ENCODE results near the gene SULT2A1.
"Not testable (repeated sequence)": the region's sequence is repeated elsewhere in the genome, so short reads cannot be mapped to it uniquely, and the experiment has no call there.

The SULT2A1 gene

GRCh38 chr19:47859838-47860237, 26.3 kb downstream of the SULT2A1 start:
- DNase-seq, result not testable (repeated sequence)

DNA sequence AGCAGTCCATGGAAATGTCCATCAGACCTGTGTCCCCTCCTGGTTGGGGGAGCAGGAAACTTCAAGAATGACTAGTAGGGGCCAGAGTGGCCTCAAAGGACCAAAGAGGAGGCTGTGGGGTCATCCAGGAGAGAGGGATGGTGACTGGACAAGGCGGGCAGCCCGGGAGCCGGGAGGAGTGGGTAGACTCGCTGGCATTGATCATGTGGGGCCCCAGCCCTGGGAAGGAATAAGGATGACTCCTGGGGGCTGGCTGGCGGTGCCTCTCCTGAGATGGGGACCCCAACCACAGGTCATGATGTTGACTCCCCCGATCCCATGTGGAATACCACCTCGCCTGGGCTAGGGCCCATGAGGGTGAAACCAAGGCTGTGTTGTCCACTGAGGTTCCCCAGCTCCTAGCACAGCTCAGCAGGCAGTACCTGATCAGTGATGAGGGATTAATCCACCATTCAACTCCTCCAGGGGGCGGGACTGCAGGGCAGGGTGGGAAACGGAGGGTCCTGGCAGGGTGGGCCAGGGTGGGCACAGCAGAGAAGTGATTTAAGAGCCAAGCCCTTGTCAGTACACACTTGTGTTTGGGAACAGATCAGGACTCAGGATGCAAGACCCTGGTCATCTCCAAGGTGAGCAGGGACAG, 27.3 kb downstream of the SULT2A1 start, which contains the start of gene TPRX2:
Gene TPRX2, plus strand, starts transcription at position 590 of the 640 bp plus-strand sequence. Its CDS starts 12 bp downstream, at position 602.
- DNase-seq, result not testable (repeated sequence)

- not testable (repeated sequence) for DNase-seq
Measured at GRCh38 chr19:47858231-47858630, 27.9 kb downstream of the SULT2A1 start.

DNA sequence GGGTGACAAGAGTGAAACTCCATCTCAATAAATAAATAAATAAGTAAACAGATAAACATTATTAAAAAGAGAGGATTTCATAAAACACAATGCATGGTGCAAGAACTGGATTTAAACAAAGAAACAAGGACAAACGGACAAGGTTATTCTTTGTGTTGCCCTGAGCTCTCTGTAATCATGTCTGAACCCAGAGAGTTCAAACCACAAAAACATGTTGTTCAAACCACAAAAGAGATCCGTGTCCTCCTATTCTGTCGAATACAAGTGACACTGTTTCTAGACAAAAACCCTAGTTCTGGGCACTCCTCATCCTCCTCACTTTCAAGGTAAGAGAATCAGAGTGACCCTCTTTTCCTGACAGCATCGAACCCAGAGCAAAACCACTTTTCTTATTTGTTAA, 31.7 kb downstream of the SULT2A1 start:
- DNase-seq, result no peak

DNA sequence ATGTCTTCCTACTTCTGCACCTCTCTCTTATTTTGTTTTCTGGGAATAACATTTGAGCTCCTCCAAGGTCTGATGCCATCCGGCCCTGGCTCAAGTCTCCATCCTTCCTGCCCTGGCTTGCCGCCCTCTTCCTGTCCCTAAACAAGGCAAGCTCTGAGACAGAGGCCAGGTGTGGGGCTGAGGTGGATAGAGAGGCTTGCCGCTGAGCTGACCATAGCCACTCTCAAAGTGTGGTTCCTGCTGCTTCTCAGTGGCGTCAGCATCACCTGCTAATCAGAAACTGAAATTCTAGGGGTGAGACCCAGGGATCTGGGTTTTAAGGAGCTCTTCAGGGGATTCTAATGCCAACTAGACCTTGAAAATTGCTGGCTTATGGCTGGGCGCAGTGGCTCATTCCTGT, 33.1 kb downstream of the SULT2A1 start:
- DNase-seq, result no peak

GRCh38 chr19:47848823-47849473, 37.2 kb downstream of the SULT2A1 start:
- DNase-seq, result no peak

DNA sequence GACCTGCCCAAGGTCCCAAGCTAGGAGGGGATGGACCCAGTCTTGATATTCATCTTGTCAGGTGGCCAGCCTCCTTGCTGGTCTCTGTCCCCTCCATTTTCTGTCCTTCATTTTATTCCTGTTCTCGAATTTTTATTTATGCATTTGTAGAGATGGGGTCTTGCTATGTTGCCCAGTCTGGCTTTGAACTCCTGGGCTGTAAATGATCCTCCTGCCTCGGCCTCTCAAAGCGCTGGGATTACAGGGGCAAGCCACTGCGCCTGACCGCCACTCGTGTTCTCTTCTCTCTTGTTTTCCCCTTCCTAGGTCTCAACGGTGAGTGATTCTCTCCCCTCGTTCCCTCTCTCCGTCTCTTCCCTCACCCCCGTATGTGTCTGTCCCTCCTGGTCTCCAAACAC, 37.7 kb downstream of the SULT2A1 start:
- DNase-seq, result no peak

DNA sequence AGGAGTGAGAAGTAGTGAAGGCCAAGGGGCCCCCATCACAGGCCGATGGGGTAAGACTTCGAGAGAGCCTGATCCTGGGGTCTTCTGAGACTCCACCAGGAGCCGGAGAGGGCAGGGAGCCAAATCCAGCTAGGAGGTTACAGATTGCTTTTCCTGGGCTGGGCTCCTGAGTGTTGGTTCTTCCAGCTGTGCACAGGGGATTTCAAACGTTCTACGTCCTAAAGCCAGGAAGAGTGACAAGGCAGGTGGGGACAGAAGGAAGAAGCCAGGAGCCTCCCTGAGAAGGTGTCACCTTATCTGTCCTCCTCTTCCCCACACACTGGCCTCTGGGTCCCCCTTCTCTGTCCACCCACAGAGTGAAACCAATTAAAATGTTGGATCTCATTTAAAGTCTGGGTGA, 43.2 kb downstream of the SULT2A1 start:
- no peak for DNase-seq

- DNase-seq, result no peak
Measured at GRCh38 chr19:47839913-47840312, 46.2 kb downstream of the SULT2A1 start.

GRCh38 chr19:47839411-47839810, 46.7 kb downstream of the SULT2A1 start:
- no peak for DNase-seq

DNA sequence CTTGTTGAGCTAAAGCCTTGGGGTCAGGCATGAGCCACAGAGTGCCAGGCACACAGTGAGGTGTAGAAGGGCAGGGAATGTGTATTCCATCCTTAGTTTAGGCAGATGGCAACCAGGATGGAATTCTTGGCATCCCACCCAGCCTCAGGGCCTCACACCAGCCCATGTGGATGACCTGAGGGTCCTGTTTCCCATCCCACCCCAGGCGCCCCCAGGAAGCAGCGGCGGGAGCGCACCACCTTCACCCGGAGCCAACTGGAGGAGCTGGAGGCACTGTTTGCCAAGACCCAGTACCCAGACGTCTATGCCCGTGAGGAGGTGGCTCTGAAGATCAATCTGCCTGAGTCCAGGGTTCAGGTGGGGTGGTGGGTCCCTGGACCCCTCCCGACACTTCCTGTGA, 50.1 kb downstream of the SULT2A1 start:
- DNase-seq, result no peak

DNA sequence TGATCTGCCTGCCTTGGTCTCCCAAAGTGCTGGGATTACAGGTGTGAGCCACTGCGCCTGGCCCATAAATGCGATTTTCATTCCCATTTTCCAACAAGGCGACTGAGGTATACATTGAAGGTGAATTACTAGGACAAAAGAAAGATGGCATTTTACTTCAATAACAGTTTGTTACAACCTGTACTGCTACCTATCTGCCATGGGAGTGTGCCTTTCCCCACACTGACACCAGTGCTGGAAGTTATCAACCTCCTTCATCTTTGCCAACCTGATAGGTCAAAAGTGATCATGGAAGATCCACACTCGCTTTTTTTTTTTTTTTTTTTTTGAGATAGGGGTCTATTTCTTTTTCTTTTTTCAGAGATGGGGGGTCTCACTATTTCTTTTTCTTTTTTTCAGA, 53.4 kb downstream of the SULT2A1 start:
- DNase-seq, result no peak

GRCh38 chr19:47826800-47827199, 59.3 kb downstream of the SULT2A1 start:
- DNase-seq, result no peak

DNA sequence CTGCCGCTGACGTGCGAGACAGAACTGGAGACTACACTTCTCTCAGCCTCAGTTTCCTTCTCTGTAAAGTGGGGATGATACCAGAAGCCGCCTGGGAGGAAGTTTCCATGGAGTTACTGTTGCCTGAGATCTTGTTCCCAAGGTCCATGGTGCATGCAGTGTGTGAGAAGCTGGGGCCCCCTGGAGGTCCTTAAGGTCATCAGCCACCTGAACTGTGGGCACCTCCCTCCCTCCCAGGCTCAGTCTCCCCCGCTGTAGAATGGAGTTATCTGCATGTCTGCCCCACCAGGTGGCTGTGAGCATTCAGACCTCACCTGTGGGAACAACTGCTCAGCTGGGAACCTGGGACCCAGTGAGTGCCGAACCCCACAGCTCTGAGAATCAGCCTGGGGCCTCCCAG, 61.7 kb downstream of the SULT2A1 start:
- no peak for DNase-seq

DNA sequence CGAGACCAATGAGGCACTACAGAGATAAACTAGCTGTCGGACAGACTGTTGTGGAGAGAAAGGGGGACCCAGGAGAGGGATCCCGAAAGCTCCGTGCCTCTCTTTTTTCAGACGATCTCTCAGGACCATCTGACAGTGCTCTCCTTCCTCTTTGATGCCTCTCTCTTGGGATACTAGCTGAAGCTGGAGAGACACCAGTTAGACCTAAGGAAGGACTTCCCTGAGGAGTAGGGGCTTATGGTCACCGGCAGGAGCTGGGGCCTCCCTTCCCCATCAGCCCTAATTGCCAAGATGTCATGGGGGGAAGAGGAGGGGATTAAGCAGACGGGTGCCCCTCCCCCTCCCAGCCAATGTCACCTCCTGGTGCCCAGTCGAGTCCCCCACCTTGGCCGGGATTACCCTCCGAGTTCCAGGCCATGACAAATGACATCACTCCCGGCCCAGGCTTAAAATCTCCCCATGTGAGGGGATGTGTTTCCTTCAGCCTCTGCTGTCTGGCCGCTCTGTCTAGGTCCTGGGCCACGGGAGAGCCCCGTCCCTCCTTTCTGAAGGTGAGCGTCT, 64.6 kb downstream of the SULT2A1 start, which contains the start of gene CRX:
Gene CRX, plus strand, starts transcription at position 478 of the 561 bp plus-strand sequence. CDS start 12,507 bp downstream, outside the sequence.
- DNase-seq, result no peak
